Neural progenitor cell (in vitro differentiated cells): ENCODE results near the gene SPTA1. TPM values are rescaled to one million over a fixed set of nuclear protein-coding genes. Genes with fewer than 3 reads are reported as not detected.

Experiments
- DNase-seq: peaks from one replicate; pipeline ENCODE4 v3.0.0-alpha.2; 2016; ENCODE audit warnings: low spot score
- H2AFZ ChIP-seq: fragments of 200-600 bp; sonication (generic); replicated peaks from 2 replicates; pipeline ENCODE4 v1.6.1; 2016; ENCODE audit warnings: antibody characterized with exemption
- H3F3A ChIP-seq: fragments of 200-600 bp; sonication (generic); 2 replicates; pipeline ENCODE4 v1.6.1; 2016; ENCODE audit warnings: antibody characterized with exemption, low read depth
- H3K27ac ChIP-seq: fragments of 200-600 bp; sonication (generic); 2 replicates; pipeline ENCODE4 v1.5.1; 2016; ENCODE audit warnings: mild to moderate bottlenecking
- H3K27me3 ChIP-seq: fragments of 200-600 bp; sonication (generic); 2 replicates; pipeline ENCODE4 v1.6.1; 2016; ENCODE audit warnings: mild to moderate bottlenecking, moderate library complexity
- H3K36me3 ChIP-seq: fragments of 200-600 bp; sonication (generic); 2 replicates; pipeline ENCODE4 v1.5.1; 2016
- H3K4me1 ChIP-seq: fragments of 200-600 bp; sonication (generic); 2 replicates; pipeline ENCODE4 v1.6.1; 2016; ENCODE audit warnings: mixed run types
- H3K4me2 ChIP-seq: fragments of 200-600 bp; sonication (generic); 2 replicates; pipeline ENCODE4 v1.6.1; 2016
- H3K4me3 ChIP-seq: fragments of 200-600 bp; sonication (generic); 2 replicates; pipeline ENCODE4 v1.5.1; 2016
- H3K79me2 ChIP-seq: fragments of 200-600 bp; sonication (generic); 2 replicates; pipeline ENCODE4 v1.6.1; 2016; ENCODE audit warnings: low read depth
- H3K9ac ChIP-seq: fragments of 200-600 bp; sonication (generic); 2 replicates; pipeline ENCODE4 v1.6.1; 2016
- H3K9me3 ChIP-seq: fragments of 200-600 bp; sonication (generic); 2 replicates; pipeline ENCODE4 v1.5.1; 2016; ENCODE audit warnings: low read depth
- H4K20me1 ChIP-seq: fragments of 200-600 bp; sonication (generic); 2 replicates; pipeline ENCODE4 v1.6.1; 2016; ENCODE audit warnings: low read depth
- H3K27ac Mint-ChIP-seq: 3 replicates; pipeline ENCODE4 v1.8.0; 2021; ENCODE audit warnings: mixed read lengths
- H3K27me3 Mint-ChIP-seq: 2 replicates; pipeline ENCODE4 v1.8.0; 2022; ENCODE audit warnings: low read depth, mild to moderate bottlenecking, inconsistent platforms, moderate library complexity, mixed read lengths; ENCODE audit not compliant: insufficient read depth
- H3K36me3 Mint-ChIP-seq: 3 replicates; pipeline ENCODE4 v1.8.0; 2021; ENCODE audit warnings: mixed read lengths
- H3K4me1 Mint-ChIP-seq: 3 replicates; pipeline ENCODE4 v1.8.0; 2021; ENCODE audit warnings: mixed read lengths
- H3K4me3 Mint-ChIP-seq: 3 replicates; pipeline ENCODE4 v1.8.0; 2021; ENCODE audit warnings: mild to moderate bottlenecking, moderate library complexity, mixed read lengths
- H3K9me3 Mint-ChIP-seq: 3 replicates; pipeline ENCODE4 v1.8.0; 2020; ENCODE audit warnings: mixed read lengths
- CTCF ChIP-seq: fragments of 200-600 bp; sonication (generic); IDR thresholded peaks from 2 replicates; pipeline ENCODE4 v1.5.1; 2017; ENCODE audit warnings: antibody characterized with exemption, mild to moderate bottlenecking
- EZH2 ChIP-seq: fragments of 200-600 bp; sonication (generic); IDR thresholded peaks from 2 replicates; pipeline ENCODE4 v1.6.1; 2017; ENCODE audit warnings: antibody characterized with exemption, mild to moderate bottlenecking, moderate library complexity
- EZH2phosphoT487 ChIP-seq: fragments of 200-600 bp; sonication (generic); IDR thresholded peaks from 2 replicates; pipeline ENCODE4 v1.6.1; 2017; ENCODE audit warnings: antibody characterized with exemption
- total RNA-seq: library from RNA; depleted of rRNA; stranded (reverse); fragments of >200 nt; gene quantifications from 2 replicates; pipeline ENCODE4 v1.2.3, GENCODE V29; 2015; ENCODE audit warnings: low replicate concordance

The SPTA1 gene
- total RNA-seq, 1 donor from 2014 or later = not detected

DNA sequence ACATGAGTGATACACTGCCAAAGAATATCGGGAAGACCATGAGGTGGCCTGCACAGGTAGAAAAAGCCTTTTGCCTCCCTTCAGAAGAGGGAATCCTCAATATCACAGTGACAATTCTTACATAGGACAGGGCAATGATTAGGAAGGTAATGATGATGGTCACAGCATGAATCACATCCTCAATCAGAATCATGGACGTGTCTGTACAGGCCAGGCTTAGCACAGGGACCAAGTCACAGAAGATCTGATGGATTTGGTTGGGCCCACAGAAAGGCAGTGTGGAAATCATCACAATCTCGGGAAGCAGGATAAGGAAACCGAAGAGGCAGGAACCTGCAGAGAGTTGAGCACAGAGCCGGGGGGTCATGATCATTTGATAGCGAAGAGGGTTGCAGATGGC lies 30.8 kb upstream of the SPTA1 start:
- H3K9ac ChIP-seq = no peak overlapping the region
- no peaks in the 10 kb centered on the region for H3F3A ChIP-seq
- no peaks in the 10 kb centered on the region for H3K36me3 ChIP-seq
- TF ChIP-seq CTCF (no peak), EZH2 (no peak), EZH2phosphoT487 (no peak)
- no peak overlapping the region for H3K27ac ChIP-seq
- H3K9me3 Mint-ChIP-seq = no peaks in the 10 kb centered on the region
- peaks cover 5% of the 10 kb centered on the region for H3K27me3 ChIP-seq
- no peak overlapping the region for H3K27ac Mint-ChIP-seq
- no peaks in the 10 kb centered on the region for H3K79me2 ChIP-seq
- H3K36me3 Mint-ChIP-seq = no peaks in the 10 kb centered on the region
- no peak overlapping the region for H3K4me3 ChIP-seq
- H3K27me3 Mint-ChIP-seq = no peaks in the 10 kb centered on the region
- H3K4me1 Mint-ChIP-seq = no peaks in the 10 kb centered on the region
- H3K9me3 ChIP-seq = no peaks in the 10 kb centered on the region
- H4K20me1 ChIP-seq = no peaks in the 10 kb centered on the region
- no peak for DNase-seq
- H3K4me3 Mint-ChIP-seq = no peak overlapping the region
- H3K4me2 ChIP-seq = no peak overlapping the region
- H3K4me1 ChIP-seq = no peaks in the 10 kb centered on the region
- H2AFZ ChIP-seq = no peak overlapping the region

DNA sequence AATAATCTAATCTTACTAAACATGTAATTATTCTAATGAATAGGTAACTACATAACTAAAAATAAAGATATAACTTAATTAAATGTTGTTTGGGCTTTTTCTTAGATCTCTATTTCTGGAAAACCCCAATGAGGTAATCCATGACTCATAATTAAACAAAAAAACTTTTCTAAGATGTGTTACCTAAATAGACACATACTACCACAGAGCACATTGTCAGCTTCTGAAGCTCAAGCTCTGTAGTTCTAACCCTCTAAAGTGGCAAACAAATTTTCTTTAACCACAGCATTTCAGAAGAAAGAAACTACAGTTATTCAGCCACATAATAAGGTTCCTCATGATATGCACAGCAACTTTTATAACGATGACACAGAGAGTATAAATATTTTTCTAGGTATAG lies 29.8 kb upstream of the SPTA1 start:
- Histone ChIP-seq H3K27ac (no peak overlapping the region), H3K79me2 (no peaks in the 10 kb centered on the region), H2AFZ (no peak overlapping the region), H3K27me3 (peaks cover 11% of the 10 kb centered on the region), H3F3A (no peaks in the 10 kb centered on the region), H3K4me2 (no peak overlapping the region), H3K4me3 (no peak overlapping the region), H4K20me1 (no peaks in the 10 kb centered on the region), H3K9ac (no peak overlapping the region), H3K4me1 (no peaks in the 10 kb centered on the region), H3K9me3 (no peaks in the 10 kb centered on the region), H3K36me3 (no peaks in the 10 kb centered on the region)
- no peaks in the 10 kb centered on the region for H3K4me1 Mint-ChIP-seq
- H3K27ac Mint-ChIP-seq = no peak overlapping the region
- DNase-seq = no peak
- no peaks in the 10 kb centered on the region for H3K36me3 Mint-ChIP-seq
- H3K4me3 Mint-ChIP-seq = no peak overlapping the region
- TF ChIP-seq EZH2 (no peak), CTCF (no peak), EZH2phosphoT487 (no peak)
- H3K27me3 Mint-ChIP-seq = no peaks in the 10 kb centered on the region
- H3K9me3 Mint-ChIP-seq = no peaks in the 10 kb centered on the region

DNA sequence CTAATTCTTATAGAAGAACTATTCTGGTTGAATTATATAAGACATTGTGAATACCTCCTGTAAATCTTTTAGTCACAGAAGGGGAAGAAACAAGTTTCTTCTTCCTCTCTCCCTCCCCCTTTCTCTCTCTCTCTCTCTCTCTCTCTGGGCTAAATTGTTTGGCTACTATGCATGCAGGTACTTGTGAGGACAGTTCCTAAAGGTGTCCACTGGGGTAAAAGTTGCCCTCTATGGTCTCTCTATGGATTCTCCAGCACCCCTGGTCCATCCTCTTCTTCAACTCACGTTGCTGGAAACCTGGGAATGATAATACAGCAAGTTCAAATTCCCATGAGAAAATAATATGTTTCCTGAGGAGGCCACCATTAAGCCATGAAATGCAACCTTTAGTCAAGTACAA lies 28.2 kb upstream of the SPTA1 start:
- Histone ChIP-seq H3F3A (no peaks in the 10 kb centered on the region), H3K4me1 (no peaks in the 10 kb centered on the region), H3K4me2 (no peak overlapping the region), H3K27ac (no peak overlapping the region), H3K9me3 (no peaks in the 10 kb centered on the region), H2AFZ (no peak overlapping the region), H3K9ac (no peak overlapping the region), H3K79me2 (no peaks in the 10 kb centered on the region), H3K4me3 (no peak overlapping the region), H3K27me3 (peaks cover 11% of the 10 kb centered on the region), H3K36me3 (no peaks in the 10 kb centered on the region), H4K20me1 (no peaks in the 10 kb centered on the region)
- Mint-ChIP-seq H3K27ac (no peak overlapping the region), H3K4me3 (no peak overlapping the region), H3K27me3 (no peaks in the 10 kb centered on the region), H3K4me1 (no peaks in the 10 kb centered on the region), H3K9me3 (no peaks in the 10 kb centered on the region), H3K36me3 (no peaks in the 10 kb centered on the region)
- DNase-seq = no peak
- TF ChIP-seq EZH2 (no peak), EZH2phosphoT487 (no peak), CTCF (no peak)

- Histone ChIP-seq H3K9ac (no peak overlapping the region), H4K20me1 (no peaks in the 10 kb centered on the region), H3K27ac (no peak overlapping the region), H3K4me2 (no peak overlapping the region), H3K36me3 (no peaks in the 10 kb centered on the region), H3K79me2 (no peaks in the 10 kb centered on the region), H3K27me3 (peaks cover 11% of the 10 kb centered on the region), H3K4me3 (no peak overlapping the region), H3K9me3 (no peaks in the 10 kb centered on the region), H3F3A (no peaks in the 10 kb centered on the region), H3K4me1 (no peaks in the 10 kb centered on the region), H2AFZ (no peak overlapping the region)
- Mint-ChIP-seq H3K27me3 (no peaks in the 10 kb centered on the region), H3K4me3 (no peak overlapping the region), H3K27ac (no peak overlapping the region), H3K9me3 (no peaks in the 10 kb centered on the region), H3K36me3 (no peaks in the 10 kb centered on the region), H3K4me1 (no peaks in the 10 kb centered on the region)
- TF ChIP-seq EZH2phosphoT487 (no peak), CTCF (no peak), EZH2 (no peak)
- no peak for DNase-seq
Measured at GRCh38 chr1:158711098-158711497, 24.6 kb upstream of the SPTA1 start.
